Measurements from ENCODE around the gene CIAO2A.
"Not testable (repeated sequence)": the region's sequence is repeated elsewhere in the genome, so short reads cannot be mapped to it uniquely, and the experiment has no call there.

CIAO2A gene

GRCh38 chr15:64095795-64096667, 2.4 kb upstream of the CIAO2A start, which contains the start of gene SNX1:
SNX1 (plus strand) TSS chr15:64095982; CDS start chr15:64096014, 32 bp downstream.
- Mint-ChIP-seq H3K27ac (peak within 1 kb of the TSS; percentile 99), H3K4me1 (peaks cover 64% of the 10 kb centered on the region), H3K27me3 (no peaks in the 10 kb centered on the region), H3K4me3 (peak within 1 kb of the TSS; percentile 99 to 100), H3K9me3 (no peaks in the 10 kb centered on the region)
- ATAC-seq (peak; percentile 70), DNase-seq (peak; percentile 93 to 94)

DNA sequence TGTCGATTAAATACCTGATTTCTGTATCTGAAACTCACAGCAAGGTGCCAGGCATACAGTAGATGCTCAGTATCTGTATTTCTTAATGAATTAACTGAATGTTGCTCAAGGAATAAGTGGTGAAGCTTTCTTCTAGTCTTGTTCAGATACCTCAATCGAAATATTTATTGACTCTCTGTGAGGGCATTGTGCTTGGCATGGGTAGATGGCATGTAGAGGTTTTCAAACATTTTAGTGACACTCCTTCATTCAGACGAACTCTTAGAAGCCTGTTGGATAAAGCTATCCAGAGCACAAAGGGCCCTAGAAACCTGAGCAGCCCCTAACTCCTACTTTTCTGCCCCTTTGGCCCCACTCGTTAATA, 1.8 kb upstream of the CIAO2A start:
- Mint-ChIP-seq H3K4me1 (peaks cover 71% of the 10 kb centered on the region), H3K4me3 (peak overlapping the region; percentile 99 to 100), H3K27ac (peak overlapping the region; percentile 99), H3K9me3 (no peaks in the 10 kb centered on the region), H3K27me3 (no peaks in the 10 kb centered on the region)
- DNase-seq (no peak), ATAC-seq (no peak)

DNA sequence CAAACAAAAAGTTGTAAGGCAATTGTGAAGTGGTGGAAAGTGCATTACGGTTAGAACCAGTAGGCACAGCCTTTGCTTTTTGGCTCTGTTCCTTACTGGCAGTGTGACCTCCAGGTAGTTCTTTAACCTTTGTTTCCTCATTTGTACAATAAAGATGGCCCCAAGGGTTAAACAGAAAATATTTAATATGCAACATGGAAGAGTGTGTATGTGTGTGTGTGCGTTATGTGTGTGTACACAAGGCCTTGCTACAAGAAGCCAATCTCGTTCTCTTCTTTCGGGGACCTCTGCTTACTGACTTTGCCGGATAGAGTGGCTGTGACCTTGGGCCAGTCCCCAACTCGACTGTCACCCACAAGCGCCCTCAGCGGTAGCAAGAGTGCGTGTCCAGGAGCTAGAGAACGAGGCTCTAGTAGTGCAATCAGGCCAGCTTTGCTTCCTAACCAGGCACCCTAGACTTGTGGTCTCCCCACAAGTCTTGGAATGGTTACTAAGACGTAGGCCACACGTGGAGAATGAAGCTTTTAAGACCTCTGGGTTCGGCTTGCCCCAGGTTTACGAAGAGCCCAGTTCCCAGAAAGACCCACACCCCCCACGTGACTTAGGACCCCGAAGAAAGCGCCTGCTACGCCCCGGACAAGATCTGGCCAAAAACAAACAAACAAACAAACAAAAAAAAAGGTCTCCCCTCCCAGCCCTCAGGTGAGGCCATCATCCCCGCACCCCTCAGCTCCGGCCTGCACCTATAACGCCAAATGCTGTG, 593 bp downstream of the CIAO2A start:
- peak overlapping the region; percentile 99 for H3K27ac Mint-ChIP-seq
- no peaks in the 10 kb centered on the region for H3K9me3 Mint-ChIP-seq
- ATAC-seq: peak; percentile 29
- peak overlapping the region; percentile 99 to 100 for H3K4me3 Mint-ChIP-seq
- peaks cover 63% of the 10 kb centered on the region for H3K4me1 Mint-ChIP-seq
- H3K27me3 Mint-ChIP-seq: no peaks in the 10 kb centered on the region
- DNase-seq: peak; percentile 48 to 62

GRCh38 chr15:64092075-64092820, 1.4 kb downstream of the CIAO2A start:
- Mint-ChIP-seq H3K27me3 (no peaks in the 10 kb centered on the region), H3K4me1 (peaks cover 55% of the 10 kb centered on the region), H3K27ac (peak overlapping the region; percentile 99), H3K4me3 (peak overlapping the region; percentile 99 to 100), H3K9me3 (no peaks in the 10 kb centered on the region)
- no peak for DNase-seq
- no peak for ATAC-seq

- Mint-ChIP-seq H3K27me3 (no peaks in the 10 kb centered on the region), H3K27ac (peak overlapping the region in 1 of 2 donors; percentile 62), H3K9me3 (no peaks in the 10 kb centered on the region), H3K4me1 (peaks cover 41% of the 10 kb centered on the region), H3K4me3 (peak overlapping the region in 1 of 2 donors; percentile 31)
- DNase-seq (no peak), ATAC-seq (no peak)
These were observed 3.1 kb downstream of the CIAO2A start for GRCh38 chr15:64090527-64090926.

DNA sequence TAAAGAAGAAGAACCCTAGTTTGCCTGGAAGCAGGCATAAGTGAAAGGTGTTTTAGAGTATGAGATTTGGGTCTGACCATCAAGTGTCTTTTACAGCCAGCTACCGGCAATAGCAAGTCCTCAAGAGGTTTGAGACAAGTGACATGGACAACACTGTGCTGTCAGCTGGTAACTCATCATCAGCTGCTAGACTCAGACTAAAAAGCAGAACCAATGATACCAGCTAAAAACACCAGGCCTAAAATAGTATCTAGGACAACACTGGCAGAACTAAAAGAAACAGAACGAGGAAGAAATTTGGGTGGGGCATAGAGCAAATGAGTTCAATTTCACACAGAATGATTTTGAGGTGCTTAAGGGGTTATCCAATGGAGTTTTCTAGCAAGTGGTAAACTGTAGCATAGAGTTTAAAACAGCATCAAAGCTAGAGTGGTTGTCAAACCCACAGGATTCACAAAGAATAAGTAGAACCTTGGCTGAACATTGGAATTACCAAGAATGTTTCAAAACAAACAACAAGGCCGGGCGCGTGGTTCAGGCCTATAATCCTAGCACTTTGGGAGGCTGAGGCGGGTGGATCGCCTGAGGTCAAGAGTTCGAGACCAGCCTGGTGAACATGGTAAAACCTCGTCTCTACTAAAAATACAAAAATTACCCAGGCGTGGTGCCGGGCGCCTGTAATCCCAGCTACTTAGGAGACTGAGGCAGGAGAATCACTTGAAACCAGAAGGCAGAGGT, 3.9 kb downstream of the CIAO2A start:
- ATAC-seq: no peak
- H3K27ac Mint-ChIP-seq: no peak overlapping the region
- no peak overlapping the region for H3K4me3 Mint-ChIP-seq

GRCh38 chr15:64082757-64083156, 10.9 kb downstream of the CIAO2A start:
- no peaks in the 10 kb centered on the region for H3K27me3 Mint-ChIP-seq
- no peak overlapping the region for H3K27ac Mint-ChIP-seq
- ATAC-seq: no peak
- no peak for DNase-seq
- H3K4me3 Mint-ChIP-seq: no peak overlapping the region
- no peaks in the 10 kb centered on the region for H3K4me1 Mint-ChIP-seq
- no peaks in the 10 kb centered on the region for H3K9me3 Mint-ChIP-seq

More for the DNA sequence above, 3.9 kb downstream of the CIAO2A start:
- Mint-ChIP-seq H3K4me1 (peaks cover 33% of the 10 kb centered on the region), H3K27me3 (no peaks in the 10 kb centered on the region), H3K9me3 (no peaks in the 10 kb centered on the region)
- no peak for DNase-seq

- not testable (repeated sequence) for H3K4me3 Mint-ChIP-seq, H3K27ac Mint-ChIP-seq, H3K4me1 Mint-ChIP-seq, ATAC-seq, H3K9me3 Mint-ChIP-seq, H3K27me3 Mint-ChIP-seq, DNase-seq
These were observed 20.1 kb downstream of the CIAO2A start for GRCh38 chr15:64073496-64073895.

- H3K27ac Mint-ChIP-seq: no peak overlapping the region
- peaks cover 3% of the 10 kb centered on the region for H3K4me1 Mint-ChIP-seq
- H3K4me3 Mint-ChIP-seq: no peak overlapping the region
These were observed 20.8 kb downstream of the CIAO2A start for GRCh38 chr15:64072812-64073211.

DNA sequence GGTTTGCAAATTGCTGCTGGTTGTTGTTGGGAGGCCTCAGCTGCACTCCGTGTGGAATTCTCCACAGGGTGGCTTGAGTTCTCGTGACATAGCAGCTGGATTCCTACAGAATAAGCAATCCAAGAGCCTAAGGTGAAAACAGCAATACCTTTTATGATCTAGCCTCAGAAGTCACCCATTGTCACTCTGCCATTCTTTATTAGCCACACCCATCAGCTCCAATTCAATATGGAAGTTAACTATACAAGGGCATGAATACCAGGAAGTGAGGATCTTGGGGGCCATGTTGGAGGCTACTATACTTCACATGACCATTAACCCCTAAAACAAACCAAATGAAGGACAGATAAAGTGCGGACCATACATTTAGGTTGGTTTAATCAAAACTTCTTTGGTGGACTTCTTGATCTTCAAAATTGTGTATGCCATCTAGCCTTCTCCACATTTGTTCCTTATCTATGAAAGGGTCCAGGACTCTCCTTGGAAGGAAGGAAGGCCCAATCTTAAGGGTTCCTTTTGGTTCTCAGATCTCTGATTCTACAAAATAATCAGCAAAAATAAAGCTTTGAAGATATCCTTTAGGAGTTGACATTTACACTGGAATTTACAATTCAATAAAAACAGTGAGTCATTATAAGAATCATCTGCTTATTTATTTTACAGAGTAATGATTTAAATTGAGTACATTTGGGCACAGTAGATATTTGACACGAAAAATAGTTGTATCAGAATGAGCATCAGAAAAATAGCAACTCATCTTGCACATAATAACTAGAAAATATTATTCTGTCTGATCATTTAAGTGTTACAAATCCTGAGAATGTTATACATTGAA, 21.5 kb downstream of the CIAO2A start:
- Mint-ChIP-seq H3K4me3 (no peak overlapping the region), H3K9me3 (no peaks in the 10 kb centered on the region), H3K4me1 (peaks cover 10% of the 10 kb centered on the region), H3K27ac (no peak overlapping the region), H3K27me3 (no peaks in the 10 kb centered on the region)
- ATAC-seq (no peak), DNase-seq (no peak)

More at GRCh38 chr15:64072812-64073211, 20.8 kb downstream of the CIAO2A start:
- Mint-ChIP-seq H3K27me3 (no peaks in the 10 kb centered on the region), H3K9me3 (no peaks in the 10 kb centered on the region)
- no peak for DNase-seq
- no peak for ATAC-seq

- ATAC-seq (no peak), DNase-seq (no peak)
- Mint-ChIP-seq H3K27ac (no peak overlapping the region), H3K27me3 (no peaks in the 10 kb centered on the region), H3K9me3 (no peaks in the 10 kb centered on the region), H3K4me1 (peaks cover 10% of the 10 kb centered on the region), H3K4me3 (no peak overlapping the region)
These were observed 22.4 kb downstream of the CIAO2A start for GRCh38 chr15:64070965-64071851.

DNA sequence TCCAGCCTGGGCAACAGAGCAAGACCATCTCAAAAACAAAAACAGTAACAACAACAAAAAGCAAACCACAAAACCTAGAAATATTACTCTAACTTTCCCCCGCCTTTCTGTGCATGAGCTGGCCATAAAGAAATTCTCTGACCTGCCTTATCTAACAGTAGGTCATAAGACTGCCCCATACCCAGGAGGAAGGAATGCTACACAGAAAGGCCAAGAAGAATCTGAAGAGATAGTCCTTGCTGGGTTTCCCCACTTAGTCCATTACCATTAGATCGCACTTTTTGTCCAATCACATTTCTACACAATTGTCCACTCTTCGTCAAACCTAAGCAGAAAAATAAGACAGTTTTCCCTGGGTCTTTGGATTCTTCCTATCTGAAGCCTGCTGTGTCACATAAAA, 23.5 kb downstream of the CIAO2A start:
- Mint-ChIP-seq H3K27ac (no peak overlapping the region), H3K27me3 (no peaks in the 10 kb centered on the region), H3K4me3 (no peak overlapping the region), H3K4me1 (peaks cover 10% of the 10 kb centered on the region), H3K9me3 (no peaks in the 10 kb centered on the region)
- ATAC-seq (no peak), DNase-seq (no peak)

DNA sequence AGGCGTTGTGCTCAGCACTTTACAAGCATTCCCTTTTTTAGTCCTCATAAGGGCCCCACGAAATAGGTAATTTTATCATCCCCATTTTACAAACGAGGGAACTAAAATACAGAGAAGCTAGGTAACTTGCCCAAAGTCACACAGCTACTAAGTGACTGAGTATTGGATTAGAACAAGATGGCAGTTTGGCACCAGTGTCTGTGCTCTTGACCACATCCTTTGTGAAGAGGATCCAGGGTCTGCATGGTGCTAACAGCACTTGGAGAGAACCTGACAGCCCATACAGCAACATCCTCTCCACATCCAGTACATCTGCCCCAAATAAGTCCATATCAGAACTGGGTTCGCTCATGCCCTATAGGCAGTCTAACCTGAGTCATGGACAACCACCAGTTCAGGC, 25.5 kb downstream of the CIAO2A start:
- no peaks in the 10 kb centered on the region for H3K27me3 Mint-ChIP-seq
- no peak overlapping the region for H3K27ac Mint-ChIP-seq
- ATAC-seq: peak; percentile 57
- H3K9me3 Mint-ChIP-seq: no peaks in the 10 kb centered on the region
- H3K4me3 Mint-ChIP-seq: no peak overlapping the region
- H3K4me1 Mint-ChIP-seq: peaks cover 10% of the 10 kb centered on the region
- DNase-seq: no peak

Data from stimulated activated naive CD8-positive, alpha-beta T cell treated with anti-CD3 and anti-CD28 coated beads, Interleukin-15, amount 100 ng/mL, for 72 hours (primary cell).